Suprapubic skin (tissue), 4 donors: ENCODE results near the gene FH. TPM values are rescaled to one million over a fixed set of nuclear protein-coding genes. Genes with fewer than 3 reads are reported as not detected.

Experiments
- DNase-seq, 2 donors: peaks; one replicate each; pipeline ENCODE4 v3.0.0-alpha.2; 2019; ENCODE audit warnings: low spot score in 2 of 2
- H3K27ac ChIP-seq: fragments of 200-600 bp; sonication (generic); one replicate; pipeline ENCODE4 v1.5.1; 2019
- H3K27me3 ChIP-seq: fragments of 200-600 bp; sonication (generic); one replicate; pipeline ENCODE4 v1.5.1; 2019
- H3K36me3 ChIP-seq: fragments of 200-600 bp; sonication (generic); one replicate; pipeline ENCODE4 v1.5.1; 2019
- H3K4me1 ChIP-seq: fragments of 200-600 bp; sonication (generic); one replicate; pipeline ENCODE4 v1.5.1; 2019
- H3K4me3 ChIP-seq: fragments of 200-600 bp; sonication (generic); one replicate; pipeline ENCODE4 v1.5.1; 2019; ENCODE audit warnings: mild to moderate bottlenecking
- H3K9me3 ChIP-seq: fragments of 200-600 bp; sonication (generic); one replicate; pipeline ENCODE4 v1.5.1; 2019
- CTCF ChIP-seq, 2 donors: fragments of 200-600 bp in 1 of 2; fragments of 450-650 bp in 1 of 2; sonication (generic) in 1 of 2; IDR thresholded peaks; one replicate each; pipeline ENCODE4 v1.5.1; 2016 to 2019; ENCODE audit warnings: antibody characterized with exemption in 2 of 2, mild to moderate bottlenecking in 1 of 2, moderate library complexity in 1 of 2
- EP300 ChIP-seq: sonication (generic); formaldehyde crosslinking; IDR thresholded peaks from one replicate; pipeline ENCODE4 v1.6.1; 2017; ENCODE audit warnings: antibody characterized with exemption
- POLR2A ChIP-seq, 2 donors: fragments of 450-650 bp; IDR thresholded peaks; one replicate each; pipeline ENCODE4 v1.6.1; 2017; ENCODE audit warnings: antibody characterized with exemption in 2 of 2, mild to moderate bottlenecking in 2 of 2, moderate library complexity in 2 of 2
- POLR2AphosphoS5 ChIP-seq, 3 donors: sonication (generic); formaldehyde crosslinking; IDR thresholded peaks; one replicate each; pipeline ENCODE4 v1.6.1; 2017; ENCODE audit warnings: antibody characterized with exemption in 3 of 3
- WGBS: methylation state at CpG from one replicate; pipeline ENCODE4 v1.1.5; 2018; 5-methylcytosine and 5-hydroxymethylcytosine counted together
- total RNA-seq, 4 donors: library from RNA; depleted of rRNA; stranded (reverse); fragments of >200 nt; gene quantifications; one replicate each; pipeline ENCODE4 v1.1.0, GENCODE V29; 2016

The FH gene
- total RNA-seq, 4 donors from 2014 or later = 24.2 to 65.8 (median 51.2) TPM

GRCh38 chr1:241464985-241465384 lies 54.6 kb downstream of the FH start:
- H3K27ac ChIP-seq = no peak overlapping the region
- no peak overlapping the region for H3K4me3 ChIP-seq
- H3K27me3 ChIP-seq = no peaks in the 10 kb centered on the region
- DNase-seq = no peak
- TF ChIP-seq CTCF (IDR thresholded peaks at IDR 0.05) = no peak
- no peak for TF ChIP-seq POLR2AphosphoS5 (IDR thresholded peaks at IDR 0.05)
- TF ChIP-seq POLR2A (IDR thresholded peaks at IDR 0.05) = no peak
- no peak for TF ChIP-seq EP300
- no peaks in the 10 kb centered on the region for H3K4me1 ChIP-seq
- WGBS = 93% methylated on average over 4 of the region's 4 CpGs
- H3K9me3 ChIP-seq = no peaks in the 10 kb centered on the region
- no peaks in the 10 kb centered on the region for H3K36me3 ChIP-seq

- H3K36me3 ChIP-seq = no peaks in the 10 kb centered on the region
- no peak overlapping the region for H3K4me3 ChIP-seq
- no peaks in the 10 kb centered on the region for H3K27me3 ChIP-seq
- H3K27ac ChIP-seq = no peak overlapping the region
- no peaks in the 10 kb centered on the region for H3K9me3 ChIP-seq
- TF ChIP-seq POLR2AphosphoS5 (IDR thresholded peaks at IDR 0.05) (no peak), CTCF (IDR thresholded peaks at IDR 0.05) (no peak), EP300 (no peak), POLR2A (IDR thresholded peaks at IDR 0.05) (no peak)
- DNase-seq = no peak
- 50% methylated on average over 2 of the region's 2 CpGs for WGBS
- H3K4me1 ChIP-seq = no peaks in the 10 kb centered on the region
These were observed 57.2 kb downstream of the FH start for GRCh38 chr1:241462391-241462790.

- no peaks in the 10 kb centered on the region for H3K36me3 ChIP-seq
- no peak overlapping the region for H3K27ac ChIP-seq
- no peaks in the 10 kb centered on the region for H3K4me1 ChIP-seq
- no peaks in the 10 kb centered on the region for H3K9me3 ChIP-seq
- no peak overlapping the region for H3K4me3 ChIP-seq
- TF ChIP-seq EP300 (no peak), POLR2AphosphoS5 (IDR thresholded peaks at IDR 0.05) (no peak), CTCF (IDR thresholded peaks at IDR 0.05) (no peak), POLR2A (IDR thresholded peaks at IDR 0.05) (no peak)
- WGBS = 84% methylated on average over 6 of the region's 6 CpGs
- H3K27me3 ChIP-seq = no peaks in the 10 kb centered on the region
- no peak for DNase-seq
These were observed 59.3 kb downstream of the FH start for GRCh38 chr1:241460098-241460873.

GRCh38 chr1:241459186-241459802 lies 60.3 kb downstream of the FH start:
- Histone ChIP-seq H3K4me3 (no peak overlapping the region), H3K36me3 (no peaks in the 10 kb centered on the region), H3K27ac (no peak overlapping the region), H3K4me1 (no peaks in the 10 kb centered on the region), H3K9me3 (no peaks in the 10 kb centered on the region), H3K27me3 (no peaks in the 10 kb centered on the region)
- DNase-seq = no peak
- WGBS = 61% methylated on average over 2 of the region's 2 CpGs
- no peak for TF ChIP-seq POLR2AphosphoS5 (IDR thresholded peaks at IDR 0.05)
- TF ChIP-seq CTCF (IDR thresholded peaks at IDR 0.05) = no peak
- TF ChIP-seq EP300 = no peak
- no peak for TF ChIP-seq POLR2A (IDR thresholded peaks at IDR 0.05)

- TF ChIP-seq POLR2A (IDR thresholded peaks at IDR 0.05) = no peak
- TF ChIP-seq POLR2AphosphoS5 (IDR thresholded peaks at IDR 0.05) = no peak
- no peak for TF ChIP-seq EP300
- TF ChIP-seq CTCF (IDR thresholded peaks at IDR 0.05) = no peak
- Histone ChIP-seq H3K27me3 (no peaks in the 10 kb centered on the region), H3K9me3 (no peaks in the 10 kb centered on the region), H3K4me3 (no peak overlapping the region), H3K4me1 (no peaks in the 10 kb centered on the region), H3K36me3 (no peaks in the 10 kb centered on the region), H3K27ac (no peak overlapping the region)
- no peak for DNase-seq
These were observed 62.1 kb downstream of the FH start for GRCh38 chr1:241457421-241457820.
